22Rv1 (cell line): ENCODE results near the gene NDUFB8.

Experiments used
- ZFX ChIP-seq: fragments of 450-650 bp; IDR thresholded peaks from 2 replicates; pipeline ENCODE4 v1.6.1; 2017; ENCODE audit warnings: antibody characterized with exemption, borderline replicate concordance
- TF ChIP-seq, protein P1 (sequence below): fragments of 450-650 bp; IDR thresholded peaks from 2 replicates; pipeline ENCODE4 v1.5.1; 2017; ENCODE audit warnings: mild to moderate bottlenecking

DNA sequence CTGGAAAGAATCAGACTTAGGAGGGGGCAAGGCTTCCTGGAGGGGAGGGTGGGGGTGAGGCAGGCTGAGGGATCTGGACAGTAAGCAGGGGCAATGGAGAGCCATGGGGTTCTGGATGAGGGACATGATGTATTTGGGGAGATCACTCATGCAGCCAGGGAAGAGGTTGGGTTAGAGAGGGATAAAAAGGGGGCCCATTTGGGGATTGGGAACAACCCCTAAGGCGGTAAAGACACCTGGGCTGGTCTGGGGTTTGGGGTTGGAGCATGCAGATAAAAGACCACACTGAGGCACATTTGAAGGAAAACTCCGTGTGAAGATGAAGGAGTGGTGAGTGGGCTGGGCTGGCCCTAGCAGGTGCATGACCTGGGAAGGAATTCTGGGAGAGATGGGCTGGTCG lies 36.9 kb upstream of the NDUFB8 start:
- TF ChIP-seq, protein P1, sequence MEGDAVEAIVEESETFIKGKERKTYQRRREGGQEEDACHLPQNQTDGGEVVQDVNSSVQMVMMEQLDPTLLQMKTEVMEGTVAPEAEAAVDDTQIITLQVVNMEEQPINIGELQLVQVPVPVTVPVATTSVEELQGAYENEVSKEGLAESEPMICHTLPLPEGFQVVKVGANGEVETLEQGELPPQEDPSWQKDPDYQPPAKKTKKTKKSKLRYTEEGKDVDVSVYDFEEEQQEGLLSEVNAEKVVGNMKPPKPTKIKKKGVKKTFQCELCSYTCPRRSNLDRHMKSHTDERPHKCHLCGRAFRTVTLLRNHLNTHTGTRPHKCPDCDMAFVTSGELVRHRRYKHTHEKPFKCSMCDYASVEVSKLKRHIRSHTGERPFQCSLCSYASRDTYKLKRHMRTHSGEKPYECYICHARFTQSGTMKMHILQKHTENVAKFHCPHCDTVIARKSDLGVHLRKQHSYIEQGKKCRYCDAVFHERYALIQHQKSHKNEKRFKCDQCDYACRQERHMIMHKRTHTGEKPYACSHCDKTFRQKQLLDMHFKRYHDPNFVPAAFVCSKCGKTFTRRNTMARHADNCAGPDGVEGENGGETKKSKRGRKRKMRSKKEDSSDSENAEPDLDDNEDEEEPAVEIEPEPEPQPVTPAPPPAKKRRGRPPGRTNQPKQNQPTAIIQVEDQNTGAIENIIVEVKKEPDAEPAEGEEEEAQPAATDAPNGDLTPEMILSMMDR = no peak
- no peak for TF ChIP-seq ZFX
